NCI-H2107 treated with DMSO at 0.1 percent for 48 hours (cell line): ENCODE results near the gene SLC25A29.
"Not testable (repeated sequence)": the region's sequence is repeated elsewhere in the genome, so short reads cannot be mapped to it uniquely, and the experiment has no call there.

Source experiments
- DNase-seq: peaks from one replicate; lab custom pipeline; 2025; ENCODE audit not compliant: unreplicated experiment; lab: John Stamatoyannopoulos, UW

SLC25A29 gene

GRCh38 chr14:100294213-100294962 lies 11.9 kb downstream of the SLC25A29 start:
- DNase-seq = no peak

- no peak for DNase-seq
These were observed 12.6 kb downstream of the SLC25A29 start for GRCh38 chr14:100293497-100294212.

DNA sequence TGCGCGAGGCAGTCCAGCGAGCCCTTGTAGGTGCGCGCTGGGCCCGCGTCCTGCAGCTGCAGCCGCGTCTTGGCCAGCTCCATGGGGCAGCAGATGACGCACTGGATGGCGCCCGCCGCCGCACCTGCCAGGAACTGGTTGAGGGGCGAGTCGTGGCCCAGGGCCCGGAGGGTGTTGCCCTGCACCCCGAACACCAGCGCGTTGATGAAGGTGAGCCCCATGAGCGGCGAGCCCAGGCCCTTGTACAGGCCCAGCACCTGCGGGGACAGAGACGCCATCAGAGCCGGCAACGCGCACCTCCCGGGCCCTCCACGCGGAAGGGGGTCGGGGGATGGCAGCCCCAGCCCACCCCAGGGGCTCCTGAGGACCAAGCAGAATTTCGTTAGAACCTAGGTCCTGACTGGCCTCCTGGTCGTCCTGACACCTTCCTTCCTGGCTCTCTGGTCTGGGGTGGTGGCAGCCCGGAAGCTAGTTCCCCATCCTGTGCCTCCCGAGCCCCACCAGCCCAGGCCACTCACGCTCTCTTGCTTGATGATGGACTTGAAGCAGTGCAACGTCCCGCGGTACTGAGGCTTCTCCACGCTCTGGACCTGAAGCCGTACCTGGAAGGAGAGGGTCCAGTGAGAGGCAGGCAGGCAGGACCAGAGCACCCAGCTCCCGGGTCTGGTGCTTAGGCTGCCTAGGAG lies 13.3 kb downstream of the SLC25A29 start:
- DNase-seq = no peak

- no peak for DNase-seq
These were observed 13.9 kb downstream of the SLC25A29 start for GRCh38 chr14:100292301-100292775.

DNA sequence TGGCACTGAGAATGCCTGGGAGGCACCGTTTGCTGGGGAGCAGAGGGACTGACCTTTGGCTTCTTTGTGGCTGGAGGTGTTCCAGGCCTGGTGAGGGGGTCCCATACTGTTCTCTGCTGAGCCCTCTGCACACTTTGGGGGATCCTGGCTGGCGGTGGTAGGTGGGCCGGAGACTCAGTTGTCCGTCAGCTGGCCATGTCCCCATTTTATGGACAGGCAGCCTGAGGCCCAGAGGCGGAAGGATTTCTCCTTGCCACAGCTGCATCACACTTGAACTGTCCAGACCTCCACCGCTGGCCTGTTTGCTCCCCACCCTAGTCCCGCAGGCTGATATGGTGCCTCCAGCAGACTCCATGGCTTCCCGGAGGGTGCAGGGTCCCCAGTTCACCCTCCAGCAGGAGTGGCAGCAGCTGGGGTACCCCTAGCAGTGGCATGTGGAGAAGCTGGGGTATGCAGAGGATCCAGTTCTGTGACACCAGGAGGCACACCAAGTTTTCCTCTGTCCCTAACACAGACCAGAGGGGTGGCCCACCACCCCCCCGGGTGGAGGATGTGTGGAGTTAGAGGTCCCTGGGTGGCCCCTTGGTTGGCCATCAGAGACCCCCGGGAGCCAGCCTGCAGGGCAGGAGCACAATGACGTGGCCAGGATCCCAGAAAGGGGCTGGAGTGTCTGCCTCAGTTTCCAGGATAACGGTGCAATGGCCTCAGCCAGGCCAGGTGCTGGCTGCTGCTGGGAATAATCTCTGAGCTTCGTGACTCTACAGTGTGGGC lies 14.8 kb downstream of the SLC25A29 start:
- DNase-seq = no peak

DNA sequence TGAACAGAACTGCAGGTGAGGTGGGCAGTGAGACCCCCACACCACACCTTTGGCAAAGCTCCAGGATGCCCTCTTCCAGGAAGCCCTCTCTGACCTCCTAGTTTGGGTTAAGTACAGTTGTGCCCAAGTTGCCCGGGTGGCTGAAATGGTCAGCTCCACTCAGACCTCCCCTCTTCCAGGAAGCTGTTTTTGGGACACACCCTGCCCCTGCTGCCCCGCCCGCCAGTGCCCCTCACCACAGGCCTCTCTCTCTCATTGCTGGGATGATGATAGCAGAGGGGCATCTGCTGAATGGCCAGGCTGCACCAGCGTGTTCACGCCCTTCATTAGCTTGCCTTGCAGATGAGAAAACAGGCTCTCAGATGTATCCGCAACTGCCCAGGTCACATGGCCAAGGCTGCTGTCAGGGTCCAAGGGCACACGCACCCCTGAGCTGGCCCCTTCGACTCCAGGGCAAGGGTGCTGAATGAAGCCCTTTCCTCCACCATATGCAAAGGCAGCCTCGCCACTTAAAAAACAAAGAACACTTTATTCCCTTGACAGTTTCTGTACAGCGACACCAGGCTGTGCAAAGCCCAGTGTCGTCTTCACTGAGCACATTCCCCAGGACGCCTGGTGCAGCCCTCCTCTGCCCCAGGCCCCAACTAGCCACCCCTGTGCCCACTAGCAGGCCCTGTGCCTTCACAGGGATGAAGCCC lies 15.5 kb downstream of the SLC25A29 start:
- DNase-seq = no peak

GRCh38 chr14:100289916-100290606 lies 16.2 kb downstream of the SLC25A29 start:
- no peak for DNase-seq

DNA sequence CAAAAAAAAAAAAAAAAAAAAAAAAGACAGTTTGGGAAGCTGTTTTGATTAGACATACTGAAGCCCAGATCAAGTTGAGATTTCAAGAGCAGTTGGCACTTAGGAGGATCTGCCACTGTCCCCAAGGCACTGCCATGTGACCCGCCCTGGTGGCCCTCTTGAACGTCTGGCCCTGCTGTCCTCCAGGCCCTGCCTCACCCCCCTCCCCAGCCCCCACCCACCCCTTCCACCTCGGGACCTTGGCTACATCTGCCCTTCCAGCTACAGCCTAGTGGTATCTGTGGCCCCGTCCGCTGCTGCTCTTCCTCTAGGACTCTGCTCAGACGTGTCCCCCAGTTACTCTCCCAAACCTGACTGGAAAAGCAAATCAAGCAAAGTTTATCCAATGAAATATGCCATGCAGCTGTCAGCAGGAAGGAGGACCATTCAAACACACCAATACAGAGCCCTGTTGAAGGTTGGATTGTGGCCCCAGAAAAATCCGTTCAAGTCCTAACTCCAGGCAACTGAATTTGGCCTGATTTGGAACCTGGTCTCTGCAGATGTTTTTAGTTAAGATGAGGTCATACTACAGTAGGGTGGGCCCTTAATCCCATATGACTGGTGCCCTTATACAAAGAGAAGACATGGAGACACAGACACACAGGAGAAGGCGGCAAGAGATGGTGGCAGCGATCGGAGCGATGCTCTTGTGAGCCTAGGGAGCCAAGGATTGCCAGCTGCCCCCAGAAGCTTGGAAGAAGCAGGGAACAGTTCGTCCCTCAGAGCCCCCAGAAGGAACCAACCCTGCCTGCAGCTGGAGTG lies 17.7 kb downstream of the SLC25A29 start:
- DNase-seq = no peak

GRCh38 chr14:100287998-100288295 lies 18.3 kb downstream of the SLC25A29 start:
- DNase-seq = not testable (repeated sequence)

- no peak for DNase-seq
These were observed 18.8 kb downstream of the SLC25A29 start for GRCh38 chr14:100287202-100287997.

GRCh38 chr14:100286484-100287191 lies 19.6 kb downstream of the SLC25A29 start:
- no peak for DNase-seq

GRCh38 chr14:100285913-100286400 lies 20.3 kb downstream of the SLC25A29 start:
- DNase-seq = no peak

DNA sequence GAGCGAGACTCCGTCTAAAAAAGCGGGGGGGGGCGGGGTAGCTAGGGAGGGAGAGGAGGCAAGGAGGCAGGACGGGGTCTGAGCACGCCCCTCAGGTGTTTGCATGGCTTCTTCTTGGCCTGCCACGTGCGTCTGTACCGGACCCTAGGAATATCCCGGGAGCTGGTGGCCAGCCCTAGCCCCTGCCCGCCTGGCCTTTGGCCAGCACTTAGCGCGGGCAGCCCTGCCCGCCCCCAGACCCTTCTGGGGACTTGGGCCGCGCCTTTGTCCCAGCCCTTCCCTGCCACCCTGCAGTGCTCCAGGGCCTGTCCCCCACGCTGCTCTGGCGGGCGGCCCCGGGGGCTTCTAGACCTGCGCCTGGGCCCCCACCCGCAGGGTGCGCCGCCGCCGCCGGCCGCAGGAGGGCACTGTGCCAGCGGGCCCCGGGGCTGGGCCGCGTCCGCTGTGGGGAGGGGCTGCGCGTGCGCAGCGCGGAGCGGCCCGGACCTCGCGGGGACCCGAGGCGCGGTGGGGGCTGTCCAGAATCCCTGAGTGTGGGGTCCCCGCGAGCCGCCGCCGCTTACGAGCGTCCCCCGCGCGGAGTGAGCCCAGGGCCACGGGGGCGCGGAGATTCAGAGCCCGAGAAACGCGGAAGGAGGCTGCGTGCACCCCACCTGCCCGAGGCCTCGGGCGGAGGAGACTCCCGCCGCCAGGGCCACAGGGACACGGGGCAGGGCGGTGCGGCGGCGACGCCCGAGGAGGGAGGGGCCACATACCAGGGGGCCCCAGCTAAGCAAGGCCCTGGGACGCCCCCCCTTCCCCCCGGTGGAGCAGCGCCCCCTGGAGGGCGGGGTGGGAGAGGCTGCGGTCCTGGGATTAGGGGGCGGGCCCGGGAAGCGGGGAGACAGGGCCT lies 21.0 kb downstream of the SLC25A29 start:
- no peak for DNase-seq

DNA sequence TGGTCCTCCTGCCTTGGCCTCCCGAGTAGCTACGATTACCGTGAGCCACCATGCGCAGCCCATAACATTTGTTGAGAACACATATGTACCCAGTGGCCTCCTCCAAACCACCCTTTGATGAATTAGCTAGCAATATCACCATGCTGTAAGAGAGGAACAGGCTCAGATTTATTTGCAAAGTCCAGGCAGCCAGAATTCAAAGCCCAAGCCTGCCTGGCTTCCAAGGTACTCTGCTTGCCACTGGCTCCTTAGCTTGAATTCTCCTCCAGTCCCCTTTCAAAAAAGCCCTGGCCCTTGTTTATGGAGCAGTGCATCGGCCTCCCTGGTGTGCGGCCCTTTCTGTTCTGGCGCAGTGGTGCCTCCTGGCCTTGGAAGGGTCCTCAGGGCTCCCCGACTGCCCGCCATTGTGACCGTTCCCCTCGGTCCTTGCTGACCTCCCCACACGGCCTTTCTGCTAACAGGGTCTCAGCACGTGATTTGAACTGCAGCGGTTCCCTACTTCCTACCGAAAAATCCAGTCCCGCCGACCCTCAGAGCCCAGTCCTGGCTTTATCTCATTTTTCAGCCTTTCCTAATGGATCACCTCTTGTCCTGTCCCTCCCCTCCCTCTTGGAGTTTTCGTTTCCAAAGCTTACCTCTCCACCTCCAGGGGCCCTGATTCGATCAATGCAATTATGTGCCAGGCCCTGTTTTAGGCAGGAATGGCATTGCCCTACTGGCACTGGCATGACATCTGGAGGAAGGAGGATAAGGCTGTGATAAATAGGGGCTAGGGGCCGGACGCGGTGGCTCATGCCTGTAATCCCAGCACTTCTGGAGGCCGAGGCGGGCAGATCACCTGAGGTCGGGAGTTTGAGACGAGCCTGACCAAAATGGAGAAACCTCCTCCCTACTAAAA lies 22.0 kb downstream of the SLC25A29 start:
- no peak for DNase-seq

GRCh38 chr14:100283436-100283835 lies 22.8 kb downstream of the SLC25A29 start:
- DNase-seq = not testable (repeated sequence)
